ENCODE results near the gene IL5RA. TPM values are rescaled to one million over a fixed set of nuclear protein-coding genes. Genes with fewer than 3 reads are reported as not detected.
A peak's percentile ranks its signal among the peaks of the same experiment; 100 is the strongest.

The IL5RA gene
- total and polyA plus RNA-seq, 10 of the 15 experiments (the other 5 are each of a cell fraction or from before 2014, with no cell fraction given), result 0.04 to 0.53 (median 0.14) TPM; not detected in 6

GRCh38 chr3:3089017-3089416, 21.2 kb downstream of the IL5RA start:
- no peak overlapping the region for H2AFZ ChIP-seq (ENCODE audit: control insufficient read depth, low read depth, low read length)
- 2% methylated on average over 4 of the region's 4 CpGs for WGBS (ENCODE audit: insufficient coverage, insufficient replicate concordance, low lambda C conversion rate, missing lambda C conversion rate)
- H3K9ac ChIP-seq (ENCODE audit: control insufficient read depth, insufficient read depth, low read length), result no peak overlapping the region
- FAIRE-seq (peak; percentile 76), DNase-seq (ENCODE audit: low read depth, low spot score) (peak; percentile 71), ATAC-seq (peak; percentile 99)
- H3K36me3 ChIP-seq (ENCODE audit: control insufficient read depth in 2 of 2, insufficient read depth in 2 of 2, low read length in 1 of 2), result no peaks in the 10 kb centered on the region
- no peaks in the 10 kb centered on the region for H4K20me1 ChIP-seq (ENCODE audit: control insufficient read depth, insufficient read depth)
- H3K79me2 ChIP-seq (ENCODE audit: control insufficient read depth, insufficient read depth, low read length), result no peaks in the 10 kb centered on the region
- H3K4me3 ChIP-seq, result no peak overlapping the region
- H3K4me2 ChIP-seq (ENCODE audit: control insufficient read depth, insufficient read depth), result peak overlapping the region; percentile 26
- ChIA-PET POLR2A (no interaction called here), CTCF (interaction anchor here (1.1 to 1.7 kb wide), 2 partner anchors 83 to 167 kb away, joined by 3 read pairs; no protein-coding TSS in a partner anchor), SMC1A (ENCODE audit: uncharacterized antibody, unreplicated experiment) (interaction anchor here (0.8 to 1.4 kb wide), 3 partner anchors 9 to 41 kb away, joined by 3 to 4 read pairs (median 3); no protein-coding TSS in a partner anchor), RAD21 (ENCODE audit: unreplicated experiment) (no interaction called here)
- BruUV-seq (replicated peaks), result no TSS peak
- H3K27me3 ChIP-seq (replicated peaks in 1 of 2; ENCODE audit: control insufficient read depth in 2 of 2, insufficient read depth in 2 of 2, low read length in 1 of 2), result no peaks in the 10 kb centered on the region
- no peaks in the 10 kb centered on the region; the same call in 2 of the 3 replicates for H3K9me3 ChIP-seq (replicated peaks; ENCODE audit: control insufficient read depth, insufficient read depth, low read length)
- H3K4me1 ChIP-seq (ENCODE audit: control insufficient read depth, insufficient read depth, low read length), result peaks cover 22% of the 10 kb centered on the region
- intact Hi-C loops (cut with micrococcal nuclease; ENCODE audit: unreplicated experiment), result loop anchor here (2.0 kb wide), 1 partner anchor 38 kb away; the partner anchor contains the start of gene TRNT1
- no peak overlapping the region for H3K27ac ChIP-seq (ENCODE audit: control insufficient read depth, insufficient read depth)
- in situ Hi-C loops (cut with MboI), result no loop called here
- TF ChIP-seq PAX5 (IDR thresholded peaks at IDR 0.05; ENCODE audit: borderline replicate concordance, low read depth, low read length), result no peak; the same call in 1 of the 2 replicates
- TF ChIP-seq BCL3 (IDR thresholded peaks at IDR 0.05; ENCODE audit: borderline replicate concordance, insufficient read depth, low read depth, low read length, poor library complexity, severe bottlenecking), result no peak
- TF ChIP-seq ATF2 (IDR thresholded peaks at IDR 0.05; ENCODE audit: low read length), result peak; percentile 69; the same call in 1 of the 2 replicates
- no peak for TF ChIP-seq ZNF592 (IDR thresholded peaks at IDR 0.05)
- peak; percentile 81; the same call in 1 of the 2 replicates for TF ChIP-seq BCL11A (IDR thresholded peaks at IDR 0.05; ENCODE audit: low read depth, low read length)
- TF ChIP-seq ZBTB11 (CRISPR knock-in tag; IDR thresholded peaks at IDR 0.05), result no peak
- 0 out of 2 replicates have a peak, but pooled peaks have one; percentile 49 for TF ChIP-seq CBX5 (IDR thresholded peaks at IDR 0.05; ENCODE audit: low read depth)
- TF ChIP-seq SUZ12 (IDR thresholded peaks at IDR 0.05; ENCODE audit: unreplicated experiment), result no peak
- no peak for TF ChIP-seq E4F1 (IDR thresholded peaks at IDR 0.05; ENCODE audit: borderline replicate concordance, partially characterized antibody)

All from GM12878 (cell line).